Iris pigment epithelial cell (primary cell): ENCODE results near the gene SLC39A7.
"Not testable (repeated sequence)": the region's sequence is repeated elsewhere in the genome, so short reads cannot be mapped to it uniquely, and the experiment has no call there.

ENCODE experiments used
- DNase-seq: peaks from one replicate; pipeline ENCODE4 v3.0.0-alpha.2; 2011; ENCODE audit warnings: low read depth

The SLC39A7 gene

DNA sequence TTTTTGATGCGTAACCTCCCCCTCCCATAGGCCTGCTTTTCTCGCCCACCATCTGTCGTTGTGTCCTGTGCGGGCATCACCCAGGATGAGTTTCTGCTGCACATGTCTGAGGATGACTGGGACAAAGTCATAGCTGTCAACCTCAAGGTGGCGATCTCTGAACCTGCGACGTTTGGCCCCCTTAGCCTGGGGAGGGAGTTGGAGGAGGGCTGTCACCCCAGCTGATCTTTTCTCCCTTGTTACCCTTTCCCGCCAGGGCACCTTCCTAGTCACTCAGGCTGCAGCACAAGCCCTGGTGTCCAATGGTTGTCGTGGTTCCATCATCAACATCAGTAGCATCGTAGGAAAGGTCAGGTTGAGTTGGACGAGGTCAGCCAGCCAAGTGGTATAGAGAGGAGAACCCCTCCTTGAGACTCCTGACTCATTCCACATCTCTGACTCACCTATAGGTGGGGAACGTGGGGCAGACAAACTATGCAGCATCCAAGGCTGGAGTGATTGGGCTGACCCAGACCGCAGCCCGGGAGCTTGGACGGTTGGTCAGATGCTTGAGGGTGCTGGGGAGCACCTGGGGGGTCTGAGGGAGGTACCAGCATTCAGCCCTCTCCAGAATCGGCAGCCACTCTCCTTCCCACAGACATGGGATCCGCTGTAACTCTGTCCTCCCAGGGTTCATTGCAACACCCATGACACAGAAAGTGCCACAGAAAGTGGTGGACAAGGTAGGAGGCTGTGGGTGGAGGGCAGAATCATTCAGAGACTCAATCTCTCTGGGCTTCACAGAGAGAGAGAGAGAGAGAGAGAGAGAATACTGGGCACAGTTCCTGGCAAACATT is 4.7 kb downstream of the SLC39A7 start:
- DNase-seq, result peak; percentile 52

DNA sequence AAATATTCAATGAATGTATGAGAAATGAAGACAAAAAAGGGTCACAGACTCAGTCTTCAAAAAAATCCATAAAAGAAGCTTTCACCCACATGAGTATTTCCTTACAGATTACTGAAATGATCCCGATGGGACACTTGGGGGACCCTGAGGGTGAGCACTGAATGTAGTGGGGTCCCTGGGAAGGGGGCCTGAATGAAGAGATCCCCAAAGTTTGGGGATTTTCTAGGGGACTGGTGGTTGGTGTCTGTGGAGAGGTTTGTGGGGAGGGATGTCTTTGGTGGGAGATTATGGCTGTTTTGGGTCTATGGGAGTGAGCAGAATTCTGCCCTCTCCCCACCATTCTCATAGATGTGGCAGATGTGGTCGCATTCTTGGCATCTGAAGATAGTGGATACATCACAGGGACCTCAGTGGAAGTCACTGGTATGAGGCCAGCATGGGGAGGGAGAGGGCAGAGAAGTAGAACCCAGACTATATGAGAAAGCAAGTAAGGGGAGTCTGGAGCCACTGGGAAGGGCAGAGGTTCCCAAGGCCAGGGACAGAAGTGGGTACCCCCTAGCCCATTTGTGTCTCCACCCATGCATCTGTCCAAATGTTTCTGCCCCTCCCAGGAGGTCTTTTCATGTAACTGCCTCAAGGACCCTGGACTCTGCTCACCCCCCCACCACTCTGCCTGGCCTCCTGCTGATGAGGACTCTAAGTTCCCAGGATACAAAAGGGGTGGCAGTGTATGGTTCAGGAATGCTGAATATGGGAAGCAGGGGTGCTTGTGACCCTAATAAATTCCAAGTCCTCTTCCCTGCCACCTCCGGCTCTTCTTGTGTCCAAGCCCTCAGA is 5.6 kb downstream of the SLC39A7 start:
- no peak for DNase-seq

DNA sequence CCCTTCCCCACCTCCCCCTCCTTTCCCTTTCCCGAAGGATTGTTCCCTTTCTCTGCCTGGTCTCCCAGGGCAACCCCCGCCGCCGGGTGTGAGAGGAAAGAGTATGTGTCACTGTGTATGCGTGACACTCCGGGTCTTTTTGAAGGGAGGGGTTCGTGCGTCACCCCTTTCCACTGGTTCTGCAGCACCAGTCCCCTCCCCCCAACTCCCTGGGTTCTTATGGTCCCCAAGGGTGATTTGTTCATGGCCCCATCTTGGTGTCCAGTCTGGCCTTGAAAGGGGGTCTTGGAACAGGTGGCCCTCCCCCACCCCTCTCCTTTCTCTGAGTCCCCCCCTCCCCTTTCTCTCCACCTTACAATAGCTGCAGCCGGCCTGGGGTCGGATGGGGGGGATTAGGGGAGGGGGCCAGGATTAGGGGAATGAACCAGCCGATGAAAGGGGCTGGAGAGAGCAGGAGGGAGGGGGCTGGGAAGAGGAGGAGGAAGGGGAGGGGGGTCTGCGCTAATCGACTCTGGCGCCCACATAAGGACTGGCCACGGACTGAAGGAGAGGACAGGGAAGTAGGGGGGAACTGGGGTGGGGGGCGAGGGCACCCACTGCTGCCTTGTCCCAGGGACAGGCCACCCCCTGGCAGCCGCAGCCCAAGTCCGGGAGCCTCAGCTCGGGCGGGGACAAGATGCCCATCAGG is 6.3 kb downstream of the SLC39A7 start:
- DNase-seq, result no peak

- DNase-seq, result peak; percentile 56
Observed at GRCh38 chr6:33207552-33208090, 7.0 kb downstream of the SLC39A7 start.

GRCh38 chr6:33208091-33208967 is 7.7 kb downstream of the SLC39A7 start, which contains the start of gene RING1:
RING1 (plus strand) TSS chr6:33208500; CDS start chr6:33208823, 323 bp downstream.
- peak; percentile 72 for DNase-seq

DNA sequence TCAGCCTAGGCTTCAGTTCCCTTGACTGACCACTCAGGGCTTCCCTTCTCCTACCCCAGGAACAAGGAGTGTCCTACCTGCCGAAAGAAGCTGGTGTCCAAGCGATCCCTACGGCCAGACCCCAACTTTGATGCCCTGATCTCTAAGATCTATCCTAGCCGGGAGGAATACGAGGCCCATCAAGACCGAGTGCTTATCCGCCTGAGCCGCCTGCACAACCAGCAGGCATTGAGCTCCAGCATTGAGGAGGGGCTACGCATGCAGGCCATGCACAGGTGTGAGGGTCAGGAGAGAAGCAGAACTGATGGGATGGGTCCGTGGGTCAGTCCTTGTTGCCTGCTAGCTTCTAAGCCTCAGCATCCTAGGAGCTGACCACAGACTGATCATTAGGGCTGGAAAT is 9.2 kb downstream of the SLC39A7 start:
- DNase-seq, result no peak

- DNase-seq, result no peak
Observed at GRCh38 chr6:33211136-33211535, 10.5 kb downstream of the SLC39A7 start.

DNA sequence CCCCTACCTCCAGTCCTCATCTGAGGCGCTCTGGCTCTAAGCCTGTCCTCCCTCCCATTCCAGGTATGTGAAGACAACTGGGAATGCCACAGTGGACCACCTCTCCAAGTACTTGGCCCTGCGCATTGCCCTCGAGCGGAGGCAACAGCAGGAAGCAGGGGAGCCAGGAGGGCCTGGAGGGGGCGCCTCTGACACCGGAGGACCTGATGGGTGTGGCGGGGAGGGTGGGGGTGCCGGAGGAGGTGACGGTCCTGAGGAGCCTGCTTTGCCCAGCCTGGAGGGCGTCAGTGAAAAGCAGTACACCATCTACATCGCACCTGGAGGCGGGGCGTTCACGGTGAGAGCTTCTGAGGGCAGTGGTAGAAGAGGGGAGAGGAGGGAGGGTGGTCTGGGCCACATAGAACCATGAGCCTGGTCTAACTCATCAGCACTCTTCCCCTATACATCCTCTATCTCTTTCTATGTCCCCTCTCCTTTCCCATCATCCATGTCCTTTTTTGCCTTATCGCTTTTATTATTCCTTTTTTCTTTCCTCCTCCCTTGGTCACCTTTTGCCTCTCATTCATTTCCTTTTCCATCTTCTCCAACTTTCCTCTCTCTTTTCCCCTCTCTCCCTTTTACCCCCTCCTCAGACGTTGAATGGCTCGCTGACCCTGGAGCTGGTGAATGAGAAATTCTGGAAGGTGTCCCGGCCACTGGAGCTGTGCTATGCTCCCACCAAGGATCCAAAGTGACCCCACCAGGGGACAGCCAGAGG is 11.2 kb downstream of the SLC39A7 start:
- no peak for DNase-seq

DNA sequence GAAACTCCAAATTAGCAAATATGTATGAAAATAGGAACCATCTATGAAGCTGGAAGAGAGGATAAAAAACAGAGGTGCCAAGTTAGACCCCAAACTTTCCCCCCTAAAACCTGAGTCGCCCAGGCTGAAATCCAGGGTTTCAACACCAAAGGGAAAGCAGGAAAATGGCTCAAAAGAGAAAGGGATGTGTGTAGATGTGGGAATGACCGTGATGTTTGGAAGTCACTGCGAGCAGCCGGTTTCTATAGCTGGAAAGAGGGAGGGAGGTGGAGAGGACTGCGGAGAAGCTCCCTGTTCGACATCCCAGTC is 12.1 kb downstream of the SLC39A7 start:
- no peak for DNase-seq

GRCh38 chr6:33213166-33213988 is 12.7 kb downstream of the SLC39A7 start:
- DNase-seq, result no peak

DNA sequence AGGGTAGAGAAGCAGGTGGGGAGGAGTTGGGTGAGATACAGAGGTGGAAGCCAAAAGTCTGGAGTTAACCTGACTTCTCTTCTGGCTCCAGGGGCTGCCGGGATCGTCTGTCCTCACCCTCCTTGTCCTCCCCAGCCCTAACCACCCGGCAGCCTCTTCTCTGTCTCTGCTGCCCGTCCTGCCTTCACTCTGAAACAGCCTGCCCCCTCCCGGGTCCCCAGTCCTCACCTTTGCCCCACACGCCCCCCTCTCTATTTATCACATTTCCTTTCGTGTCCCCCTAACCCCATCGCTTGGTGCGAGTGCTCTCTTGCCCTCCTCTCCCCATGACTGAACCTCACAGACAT is 13.3 kb downstream of the SLC39A7 start:
- no peak for DNase-seq

- DNase-seq, result no peak
Observed at GRCh38 chr6:33215271-33216116, 14.8 kb downstream of the SLC39A7 start.

GRCh38 chr6:33216117-33216649 is 15.5 kb downstream of the SLC39A7 start:
- DNase-seq, result no peak

DNA sequence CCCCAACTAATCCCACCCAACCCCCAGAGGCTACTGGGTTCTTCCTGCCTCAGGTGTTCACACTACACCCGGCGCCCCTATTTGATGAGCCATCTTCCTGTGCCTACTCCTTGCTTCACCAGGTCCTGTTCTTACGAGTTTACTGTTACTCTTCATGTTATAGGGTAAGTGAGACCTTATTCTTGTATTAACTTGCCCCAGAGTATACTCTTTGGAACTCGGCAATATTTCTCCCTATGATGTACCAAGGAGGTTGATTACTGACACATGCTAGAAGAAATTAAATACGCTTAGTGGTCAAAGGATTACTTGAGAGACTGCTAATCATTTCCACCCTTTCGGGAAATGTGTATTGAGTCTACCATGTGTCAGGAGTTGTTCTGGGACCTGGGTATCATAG is 16.6 kb downstream of the SLC39A7 start:
- DNase-seq, result no peak

DNA sequence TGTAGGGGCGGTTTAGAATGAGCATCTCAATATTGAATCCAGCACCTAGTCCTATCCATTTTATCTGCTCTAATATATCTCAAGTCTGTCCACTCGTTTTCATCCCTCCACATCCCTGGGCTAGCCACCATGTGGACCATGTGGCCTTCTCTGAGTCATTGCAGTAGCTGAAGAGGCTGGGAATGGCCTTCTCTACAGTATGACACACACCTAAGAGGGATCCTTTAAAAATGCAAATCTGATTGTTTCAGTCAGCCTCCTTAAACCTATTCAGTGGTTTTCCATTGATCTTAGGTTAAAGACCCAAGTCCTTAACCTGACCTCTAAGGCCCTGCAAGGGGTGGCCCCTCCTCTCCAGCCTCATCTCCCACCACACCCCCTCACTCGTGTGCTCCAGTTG is 17.0 kb downstream of the SLC39A7 start:
- no peak for DNase-seq

DNA sequence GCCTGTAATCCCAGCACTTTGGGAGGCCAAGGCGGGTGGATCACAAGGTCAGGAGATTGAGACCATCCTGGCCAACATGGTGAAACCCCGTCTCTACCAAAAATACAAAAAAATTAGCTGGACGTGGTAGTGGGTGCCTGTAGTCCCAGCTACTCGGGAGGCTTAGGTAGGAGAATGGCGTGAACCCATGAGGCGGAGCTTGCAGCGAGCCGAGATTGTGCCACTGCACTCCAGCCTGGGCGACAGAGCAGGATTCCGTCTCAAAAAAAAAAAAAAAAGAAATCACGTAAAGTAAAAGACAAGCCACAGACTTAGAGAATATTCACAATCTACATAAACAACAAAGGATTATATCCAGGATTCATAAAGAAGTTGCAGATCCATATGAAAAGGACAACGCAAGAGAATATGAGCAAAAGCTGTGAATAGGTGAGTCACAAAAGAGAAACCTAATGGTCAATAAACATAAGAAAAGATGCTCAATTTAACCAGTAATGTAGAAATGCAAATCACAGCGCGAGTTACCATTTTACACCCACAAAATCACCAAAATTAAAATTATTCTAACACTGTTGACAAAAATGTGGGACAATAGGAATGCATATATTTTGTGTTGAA is 25.9 kb downstream of the SLC39A7 start:
- DNase-seq, result not testable (repeated sequence)

DNA sequence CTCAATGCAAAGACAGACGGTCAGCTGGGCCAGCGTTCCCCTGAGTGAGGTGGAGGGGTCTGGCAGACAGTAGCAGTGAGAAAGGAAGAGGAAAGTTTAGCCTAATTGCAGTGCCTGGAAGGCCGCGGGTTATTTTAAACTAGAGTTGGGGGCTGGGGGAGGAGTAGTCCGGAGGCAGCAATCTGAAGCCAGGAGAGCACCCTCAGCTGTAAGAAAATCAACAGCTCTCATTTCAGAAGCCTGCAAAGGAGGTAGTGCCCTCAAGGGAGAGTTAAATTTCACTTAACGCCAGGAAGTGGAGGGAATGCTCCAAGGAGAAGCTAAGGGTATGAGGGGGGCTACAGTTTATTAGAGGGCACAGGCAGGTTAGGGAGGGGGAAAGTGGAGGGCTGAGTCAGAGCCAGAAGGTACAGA is 34.6 kb downstream of the SLC39A7 start:
- DNase-seq, result no peak

GRCh38 chr6:33236328-33236727 is 35.7 kb downstream of the SLC39A7 start:
- DNase-seq, result no peak
